ENCODE results near the gene OCLN. TPM values are rescaled to one million over a fixed set of nuclear protein-coding genes. Genes with fewer than 3 reads are reported as not detected.
A peak's percentile ranks its signal among the peaks of the same experiment; 100 is the strongest.
"Not testable (repeated sequence)": the region's sequence is repeated elsewhere in the genome, so short reads cannot be mapped to it uniquely, and the experiment has no call there.

The OCLN gene
- total and polyA plus RNA-seq, 5 donors from 2014 or later, result 0.06 to 1.4 (median 0.09) TPM; not detected in 1

GRCh38 chr5:69472535-69473143 is 20.0 kb upstream of the OCLN start:
- not testable (repeated sequence) for H3K4me1 ChIP-seq (ENCODE audit: control insufficient read depth, insufficient read depth, low read length, poor library complexity, severe bottlenecking); H3K27ac ChIP-seq (ENCODE audit: insufficient read depth, low read length, poor library complexity, severe bottlenecking); DNase-seq; H3K9me3 Mint-ChIP-seq; H3K4me1 Mint-ChIP-seq; H3K9me3 ChIP-seq (ENCODE audit: control insufficient read depth in 2 of 2, low read length in 2 of 2); H3K36me3 ChIP-seq (ENCODE audit: control insufficient read depth, insufficient read depth, low read length); H3K27me3 ChIP-seq (ENCODE audit: control insufficient read depth, insufficient read depth, low read length); ATAC-seq (ENCODE audit: low read depth in 2 of 2); H3K36me3 Mint-ChIP-seq; H3K4me3 ChIP-seq (ENCODE audit: low read depth, low read length); H3K4me3 Mint-ChIP-seq; H3K27ac Mint-ChIP-seq
- peaks cover 12% of the 10 kb centered on the region for H3K27me3 Mint-ChIP-seq

DNA sequence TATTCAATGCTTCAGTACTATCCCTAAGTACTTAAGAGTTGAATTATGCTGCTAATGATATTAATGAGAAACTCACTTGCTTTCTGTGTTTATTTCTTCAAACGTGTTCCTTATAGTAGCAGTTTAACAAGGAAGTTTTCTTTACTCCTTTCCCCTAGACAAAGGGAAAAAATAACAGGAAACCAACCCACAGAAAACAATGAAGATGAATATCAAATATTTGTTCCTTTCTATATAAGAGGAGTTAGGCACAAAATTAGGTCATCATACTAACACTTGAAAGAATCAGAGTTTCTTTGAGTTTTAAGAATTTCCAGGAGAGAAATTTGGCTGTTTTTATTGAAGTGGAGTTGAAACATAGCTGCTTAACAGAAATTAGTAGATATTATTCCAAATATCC is 15.4 kb upstream of the OCLN start:
- Mint-ChIP-seq H3K9me3 (no peaks in the 10 kb centered on the region), H3K36me3 (no peaks in the 10 kb centered on the region), H3K4me1 (no peaks in the 10 kb centered on the region), H3K27me3 (peaks cover 9% of the 10 kb centered on the region), H3K4me3 (no peak overlapping the region), H3K27ac (no peak overlapping the region)
- DNase-seq (no peak), ATAC-seq (ENCODE audit: low read depth in 2 of 2) (no peak)
- Histone ChIP-seq H3K36me3 (ENCODE audit: control insufficient read depth, insufficient read depth, low read length) (no peaks in the 10 kb centered on the region), H3K27ac (ENCODE audit: insufficient read depth, low read length, poor library complexity, severe bottlenecking) (no peak overlapping the region), H3K4me3 (ENCODE audit: low read depth, low read length) (no peak overlapping the region), H3K9me3 (ENCODE audit: control insufficient read depth in 2 of 2, low read length in 2 of 2) (no peaks in the 10 kb centered on the region), H3K27me3 (ENCODE audit: control insufficient read depth, insufficient read depth, low read length) (no peaks in the 10 kb centered on the region), H3K4me1 (ENCODE audit: control insufficient read depth, insufficient read depth, low read length, poor library complexity, severe bottlenecking) (no peaks in the 10 kb centered on the region)

DNA sequence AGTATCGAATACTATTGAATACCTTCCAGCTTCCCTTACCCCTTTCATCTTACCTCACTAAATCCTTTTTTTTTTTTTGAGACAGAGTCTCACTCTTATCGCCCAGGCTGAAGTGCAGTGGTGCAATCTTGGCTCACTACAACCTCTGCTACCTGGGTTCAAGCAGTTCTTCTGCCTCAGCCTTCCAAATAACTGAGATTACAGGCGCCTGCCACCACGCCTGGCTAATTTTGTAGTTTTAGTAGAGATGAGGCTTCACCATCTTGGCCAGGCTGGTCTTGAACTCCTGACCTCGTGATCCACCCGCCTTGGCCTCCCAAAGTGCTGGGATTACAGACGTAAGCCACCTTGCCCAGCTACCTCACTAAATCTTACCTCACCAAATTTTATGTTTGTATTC is 14.3 kb upstream of the OCLN start:
- not testable (repeated sequence) for H3K4me1 Mint-ChIP-seq; H3K9me3 Mint-ChIP-seq; ATAC-seq (ENCODE audit: low read depth in 2 of 2); H3K4me3 Mint-ChIP-seq; H3K27ac ChIP-seq (ENCODE audit: insufficient read depth, low read length, poor library complexity, severe bottlenecking); H3K4me1 ChIP-seq (ENCODE audit: control insufficient read depth, insufficient read depth, low read length, poor library complexity, severe bottlenecking); H3K36me3 ChIP-seq (ENCODE audit: control insufficient read depth, insufficient read depth, low read length); H3K36me3 Mint-ChIP-seq; H3K9me3 ChIP-seq (ENCODE audit: control insufficient read depth in 2 of 2, low read length in 2 of 2); H3K27me3 Mint-ChIP-seq; H3K27me3 ChIP-seq (ENCODE audit: control insufficient read depth, insufficient read depth, low read length); DNase-seq; H3K4me3 ChIP-seq (ENCODE audit: low read depth, low read length)
- H3K27ac Mint-ChIP-seq, result peak overlapping the region in 1 of 3 donors; percentile 10

DNA sequence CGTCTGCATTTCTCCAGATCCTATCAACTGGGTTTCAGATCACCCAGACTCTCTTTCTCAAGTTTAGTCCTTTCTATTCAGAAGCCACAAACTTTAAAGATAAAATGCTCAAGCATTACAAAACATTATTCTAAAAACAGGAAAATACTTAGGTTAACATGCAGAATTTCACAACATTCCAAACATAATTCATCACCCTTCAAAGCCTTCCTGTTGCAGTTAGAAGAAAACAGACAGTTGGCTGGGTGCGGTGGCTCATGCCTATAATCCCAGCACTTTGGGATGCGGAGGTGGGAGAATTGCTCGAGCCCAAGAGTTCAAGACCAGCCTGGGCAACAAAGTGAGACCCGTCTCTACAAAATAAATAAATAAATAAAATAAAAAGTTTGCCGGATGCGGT is 7.7 kb upstream of the OCLN start:
- H3K27ac Mint-ChIP-seq, result no peak overlapping the region
- no peak for DNase-seq
- Histone ChIP-seq H3K27ac (ENCODE audit: insufficient read depth, low read length, poor library complexity, severe bottlenecking) (no peak overlapping the region), H3K36me3 (ENCODE audit: control insufficient read depth, insufficient read depth, low read length) (no peaks in the 10 kb centered on the region), H3K4me1 (ENCODE audit: control insufficient read depth, insufficient read depth, low read length, poor library complexity, severe bottlenecking) (no peaks in the 10 kb centered on the region), H3K9me3 (ENCODE audit: control insufficient read depth in 2 of 2, low read length in 2 of 2) (no peaks in the 10 kb centered on the region), H3K27me3 (ENCODE audit: control insufficient read depth, insufficient read depth, low read length) (peaks cover 10% of the 10 kb centered on the region), H3K4me3 (ENCODE audit: low read depth, low read length) (no peak overlapping the region)
- no peak overlapping the region for H3K4me3 Mint-ChIP-seq
- H3K36me3 Mint-ChIP-seq, result no peaks in the 10 kb centered on the region
- H3K9me3 Mint-ChIP-seq, result no peaks in the 10 kb centered on the region
- H3K4me1 Mint-ChIP-seq, result no peaks in the 10 kb centered on the region
- peaks cover 10% of the 10 kb centered on the region for H3K27me3 Mint-ChIP-seq
- no peak for ATAC-seq (ENCODE audit: low read depth in 2 of 2)

DNA sequence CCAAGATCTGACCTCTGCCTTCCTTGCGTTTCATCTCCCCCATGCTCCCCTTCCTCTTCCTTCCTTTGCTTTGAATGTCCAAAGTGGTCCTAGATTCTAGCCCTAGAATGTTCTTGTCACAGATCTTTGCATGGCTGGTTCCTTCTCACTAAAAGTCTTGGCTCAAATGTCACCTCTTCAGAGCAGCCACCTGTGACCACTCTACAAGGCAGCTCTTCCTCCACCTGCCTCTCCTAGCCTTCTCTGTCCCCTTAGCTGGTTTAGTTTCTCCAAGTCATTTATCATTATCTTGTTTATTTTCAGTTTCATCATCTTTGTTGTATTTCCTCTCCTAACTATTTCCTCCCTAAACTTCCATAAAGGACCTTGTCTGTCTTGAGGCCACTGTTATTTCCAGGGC is 7.1 kb upstream of the OCLN start:
- no peak overlapping the region for H3K27ac ChIP-seq (ENCODE audit: insufficient read depth, low read length, poor library complexity, severe bottlenecking)
- H3K36me3 Mint-ChIP-seq, result no peaks in the 10 kb centered on the region
- no peak overlapping the region for H3K27ac Mint-ChIP-seq
- H3K4me3 Mint-ChIP-seq, result no peak overlapping the region
- ATAC-seq (ENCODE audit: low read depth in 2 of 2) (no peak), DNase-seq (no peak)
- no peaks in the 10 kb centered on the region for H3K9me3 ChIP-seq (ENCODE audit: control insufficient read depth in 2 of 2, low read length in 2 of 2)
- no peaks in the 10 kb centered on the region for H3K9me3 Mint-ChIP-seq
- no peak overlapping the region for H3K4me3 ChIP-seq (ENCODE audit: low read depth, low read length)
- H3K36me3 ChIP-seq (ENCODE audit: control insufficient read depth, insufficient read depth, low read length), result no peaks in the 10 kb centered on the region
- peaks cover 15% of the 10 kb centered on the region for H3K27me3 Mint-ChIP-seq
- H3K4me1 Mint-ChIP-seq, result no peaks in the 10 kb centered on the region
- H3K4me1 ChIP-seq (ENCODE audit: control insufficient read depth, insufficient read depth, low read length, poor library complexity, severe bottlenecking), result no peaks in the 10 kb centered on the region
- peaks cover 12% of the 10 kb centered on the region for H3K27me3 ChIP-seq (ENCODE audit: control insufficient read depth, insufficient read depth, low read length)

DNA sequence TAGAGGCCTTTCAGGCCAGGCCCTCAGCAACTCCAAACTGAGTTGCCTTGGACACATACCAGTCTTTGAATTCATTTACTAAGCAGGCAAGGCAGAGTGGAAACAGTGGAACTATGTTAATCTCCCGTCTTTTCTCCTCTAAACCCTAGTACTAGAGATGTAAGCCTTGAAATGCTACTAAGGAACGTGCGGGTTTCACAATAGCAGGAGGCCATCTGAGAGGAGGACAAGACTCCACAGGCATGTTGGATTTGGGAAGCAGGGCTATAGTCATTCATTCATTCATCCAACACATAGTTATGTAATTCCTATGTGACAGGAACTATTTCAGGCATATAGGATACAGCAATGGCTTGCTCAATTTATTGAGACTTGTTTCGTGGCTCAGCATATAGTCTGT is 3.3 kb upstream of the OCLN start:
- DNase-seq, result no peak
- H3K4me3 Mint-ChIP-seq, result no peak overlapping the region
- no peak overlapping the region for H3K4me3 ChIP-seq (ENCODE audit: low read depth, low read length)
- H3K4me1 ChIP-seq (ENCODE audit: control insufficient read depth, insufficient read depth, low read length, poor library complexity, severe bottlenecking), result peaks cover 16% of the 10 kb centered on the region
- H3K9me3 ChIP-seq (ENCODE audit: control insufficient read depth in 2 of 2, low read length in 2 of 2), result no peaks in the 10 kb centered on the region
- peaks cover 47% of the 10 kb centered on the region for H3K27me3 Mint-ChIP-seq
- no peak overlapping the region for H3K27ac Mint-ChIP-seq
- no peaks in the 10 kb centered on the region for H3K36me3 Mint-ChIP-seq
- no peak for ATAC-seq (ENCODE audit: low read depth in 2 of 2)
- H3K27ac ChIP-seq (ENCODE audit: insufficient read depth, low read length, poor library complexity, severe bottlenecking), result no peak overlapping the region
- H3K27me3 ChIP-seq (ENCODE audit: control insufficient read depth, insufficient read depth, low read length), result peaks cover 24% of the 10 kb centered on the region
- H3K9me3 Mint-ChIP-seq, result no peaks in the 10 kb centered on the region
- no peaks in the 10 kb centered on the region for H3K36me3 ChIP-seq (ENCODE audit: control insufficient read depth, insufficient read depth, low read length)
- peaks cover 0 to 14% (median under 1%) of the 10 kb centered on the region in 4 donors for H3K4me1 Mint-ChIP-seq

GRCh38 chr5:69491027-69491426 is 1.6 kb upstream of the OCLN start:
- Histone ChIP-seq H3K27ac (ENCODE audit: insufficient read depth, low read length, poor library complexity, severe bottlenecking) (no peak overlapping the region), H3K36me3 (ENCODE audit: control insufficient read depth, insufficient read depth, low read length) (no peaks in the 10 kb centered on the region), H3K27me3 (ENCODE audit: control insufficient read depth, insufficient read depth, low read length) (peaks cover 35% of the 10 kb centered on the region), H3K4me3 (ENCODE audit: low read depth, low read length) (no peak overlapping the region), H3K9me3 (ENCODE audit: control insufficient read depth in 2 of 2, low read length in 2 of 2) (no peaks in the 10 kb centered on the region), H3K4me1 (ENCODE audit: control insufficient read depth, insufficient read depth, low read length, poor library complexity, severe bottlenecking) (peaks cover 16% of the 10 kb centered on the region)
- Mint-ChIP-seq H3K9me3 (no peaks in the 10 kb centered on the region), H3K4me3 (no peak overlapping the region), H3K36me3 (no peaks in the 10 kb centered on the region), H3K27ac (no peak overlapping the region), H3K4me1 (peaks cover 0 to 17% (median under 1%) of the 10 kb centered on the region in 4 donors), H3K27me3 (peaks cover 64% of the 10 kb centered on the region)
- no peak for DNase-seq
- no peak for ATAC-seq (ENCODE audit: low read depth in 2 of 2)

GRCh38 chr5:69491838-69492390 is 676 bp upstream of the OCLN start:
- no peaks in the 10 kb centered on the region for H3K36me3 Mint-ChIP-seq

More at GRCh38 chr5:69491838-69492390, 676 bp upstream of the OCLN start:
- no peak overlapping the region for H3K27ac Mint-ChIP-seq
- H3K27ac ChIP-seq (ENCODE audit: insufficient read depth, low read length, poor library complexity, severe bottlenecking), result no peak overlapping the region
- H3K4me1 ChIP-seq (ENCODE audit: control insufficient read depth, insufficient read depth, low read length, poor library complexity, severe bottlenecking), result peaks cover 16% of the 10 kb centered on the region
- peaks cover 69% of the 10 kb centered on the region for H3K27me3 Mint-ChIP-seq
- no peak for DNase-seq
- H3K27me3 ChIP-seq (ENCODE audit: control insufficient read depth, insufficient read depth, low read length), result peaks cover 35% of the 10 kb centered on the region
- H3K9me3 ChIP-seq (ENCODE audit: control insufficient read depth in 2 of 2, low read length in 2 of 2), result no peaks in the 10 kb centered on the region
- no peaks in the 10 kb centered on the region for H3K9me3 Mint-ChIP-seq
- ATAC-seq (ENCODE audit: low read depth in 2 of 2), result no peak
- no peaks in the 10 kb centered on the region for H3K36me3 ChIP-seq (ENCODE audit: control insufficient read depth, insufficient read depth, low read length)
- H3K4me3 Mint-ChIP-seq, result peak overlapping the region in 2 of 4 donors; percentile 74 to 79
- peaks cover 0 to 17% (median under 1%) of the 10 kb centered on the region in 4 donors for H3K4me1 Mint-ChIP-seq
- H3K4me3 ChIP-seq (ENCODE audit: low read depth, low read length), result no peak overlapping the region
